ENCODE data around the gene INO80C.

The INO80C gene

DNA sequence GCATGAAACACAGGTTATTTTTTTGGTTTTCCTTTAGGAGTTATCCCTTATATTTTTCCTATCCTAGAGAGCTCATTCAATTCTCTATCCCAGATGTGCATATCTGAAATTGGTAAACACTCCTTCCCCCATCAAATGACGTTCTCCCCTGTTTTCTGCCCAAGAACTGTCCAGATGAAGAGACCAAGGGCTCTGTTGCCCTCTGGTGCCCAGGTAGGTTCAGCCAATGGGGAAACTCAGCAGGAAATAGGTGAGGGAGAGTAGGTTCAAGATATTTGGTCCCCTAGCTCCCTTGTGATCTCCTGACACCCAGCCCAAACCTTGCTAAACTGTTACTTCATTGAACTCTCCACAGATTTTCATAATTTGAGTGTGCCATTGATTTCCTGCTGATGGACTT is 14.1 kb upstream of the INO80C start:
- no peaks in the 10 kb centered on the region for H3K36me3 ChIP-seq (ENCODE audit: control insufficient read depth, insufficient read depth, low read length)
- H2AFZ ChIP-seq, result peak overlapping the region; percentile 5
- TF ChIP-seq, protein P1, sequence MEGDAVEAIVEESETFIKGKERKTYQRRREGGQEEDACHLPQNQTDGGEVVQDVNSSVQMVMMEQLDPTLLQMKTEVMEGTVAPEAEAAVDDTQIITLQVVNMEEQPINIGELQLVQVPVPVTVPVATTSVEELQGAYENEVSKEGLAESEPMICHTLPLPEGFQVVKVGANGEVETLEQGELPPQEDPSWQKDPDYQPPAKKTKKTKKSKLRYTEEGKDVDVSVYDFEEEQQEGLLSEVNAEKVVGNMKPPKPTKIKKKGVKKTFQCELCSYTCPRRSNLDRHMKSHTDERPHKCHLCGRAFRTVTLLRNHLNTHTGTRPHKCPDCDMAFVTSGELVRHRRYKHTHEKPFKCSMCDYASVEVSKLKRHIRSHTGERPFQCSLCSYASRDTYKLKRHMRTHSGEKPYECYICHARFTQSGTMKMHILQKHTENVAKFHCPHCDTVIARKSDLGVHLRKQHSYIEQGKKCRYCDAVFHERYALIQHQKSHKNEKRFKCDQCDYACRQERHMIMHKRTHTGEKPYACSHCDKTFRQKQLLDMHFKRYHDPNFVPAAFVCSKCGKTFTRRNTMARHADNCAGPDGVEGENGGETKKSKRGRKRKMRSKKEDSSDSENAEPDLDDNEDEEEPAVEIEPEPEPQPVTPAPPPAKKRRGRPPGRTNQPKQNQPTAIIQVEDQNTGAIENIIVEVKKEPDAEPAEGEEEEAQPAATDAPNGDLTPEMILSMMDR (IDR thresholded peaks at IDR 0.05), result peak; percentile 22
- no peak overlapping the region for H3K27ac ChIP-seq
- no peaks in the 10 kb centered on the region for H3K9me3 ChIP-seq (ENCODE audit: control insufficient read depth, low read length)
- no peak overlapping the region for H3K4me2 ChIP-seq (ENCODE audit: low read length)
- no peaks in the 10 kb centered on the region for H3K4me1 ChIP-seq
- no peaks in the 10 kb centered on the region for H3K79me2 ChIP-seq
- no peak overlapping the region for H3K9ac ChIP-seq
- H3K4me3 ChIP-seq (ENCODE audit: low read depth, low read length), result no peak overlapping the region
- no peaks in the 10 kb centered on the region for H3K27me3 ChIP-seq (ENCODE audit: control insufficient read depth, insufficient read depth, low read length)

DNA sequence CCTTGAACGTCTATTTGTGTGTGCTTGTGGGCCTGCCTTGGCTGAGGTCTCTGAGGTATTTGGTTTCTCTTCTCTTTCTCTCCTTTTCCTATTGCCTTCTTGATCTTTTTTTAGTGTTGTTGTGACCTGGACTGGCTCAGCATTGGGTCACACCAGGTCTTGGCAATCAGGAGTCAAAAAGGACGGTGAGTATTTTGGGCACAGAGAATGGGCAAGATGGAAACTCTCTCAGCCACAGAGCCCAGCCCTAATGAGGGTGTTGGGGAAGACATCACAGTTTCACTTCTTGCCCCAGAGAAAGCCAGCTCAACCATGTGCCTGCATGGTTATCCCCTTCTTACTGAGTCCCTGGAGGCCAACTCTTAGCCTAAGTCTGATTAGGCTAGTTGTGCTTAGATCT is 13.7 kb upstream of the INO80C start:
- no peak overlapping the region for H3K9ac ChIP-seq
- H3K4me1 ChIP-seq, result no peaks in the 10 kb centered on the region
- H3K79me2 ChIP-seq, result no peaks in the 10 kb centered on the region
- no peaks in the 10 kb centered on the region for H3K27me3 ChIP-seq (ENCODE audit: control insufficient read depth, insufficient read depth, low read length)
- H3K36me3 ChIP-seq (ENCODE audit: control insufficient read depth, insufficient read depth, low read length), result no peaks in the 10 kb centered on the region
- H3K27ac ChIP-seq, result no peak overlapping the region
- H3K9me3 ChIP-seq (ENCODE audit: control insufficient read depth, low read length), result no peaks in the 10 kb centered on the region
- TF ChIP-seq, protein P1 (IDR thresholded peaks at IDR 0.05), result no peak
- H2AFZ ChIP-seq, result no peak overlapping the region
- no peak overlapping the region for H3K4me2 ChIP-seq (ENCODE audit: low read length)
- H3K4me3 ChIP-seq (ENCODE audit: low read depth, low read length), result no peak overlapping the region

DNA sequence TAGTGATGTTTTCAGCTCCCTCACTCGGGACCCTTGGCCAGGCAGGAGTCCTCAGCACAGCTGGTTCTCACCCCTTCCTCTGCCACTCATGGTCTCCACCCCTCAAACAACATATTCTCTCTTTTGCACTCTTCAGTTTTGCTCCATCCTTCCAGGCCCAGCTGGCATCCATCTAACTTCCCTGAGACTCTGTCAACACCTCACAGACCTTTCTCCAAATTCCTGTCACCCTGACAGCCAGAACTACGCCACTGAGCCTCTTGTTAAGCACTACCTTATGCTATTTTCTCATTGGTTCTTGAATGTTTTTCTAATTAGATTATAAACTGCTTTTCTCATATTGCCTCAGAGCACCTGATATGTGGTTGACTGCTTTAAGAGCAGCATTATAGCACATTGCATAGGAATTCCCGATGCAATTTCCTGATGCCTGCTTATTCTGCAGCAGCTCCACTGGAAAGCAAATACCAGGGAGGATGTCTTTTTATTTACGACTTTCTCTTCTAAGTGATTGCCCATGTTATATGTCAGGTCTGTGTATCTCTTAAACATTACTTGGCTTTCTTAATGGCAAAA is 12.4 kb upstream of the INO80C start:
- Histone ChIP-seq H2AFZ (no peak overlapping the region), H3K4me2 (ENCODE audit: low read length) (no peak overlapping the region), H3K79me2 (no peaks in the 10 kb centered on the region), H3K36me3 (ENCODE audit: control insufficient read depth, insufficient read depth, low read length) (no peaks in the 10 kb centered on the region), H3K9me3 (ENCODE audit: control insufficient read depth, low read length) (no peaks in the 10 kb centered on the region), H3K4me3 (ENCODE audit: low read depth, low read length) (no peak overlapping the region), H3K27me3 (ENCODE audit: control insufficient read depth, insufficient read depth, low read length) (no peaks in the 10 kb centered on the region), H3K9ac (no peak overlapping the region), H3K4me1 (no peaks in the 10 kb centered on the region), H3K27ac (no peak overlapping the region)
- TF ChIP-seq, protein P1 (IDR thresholded peaks at IDR 0.05), result no peak

DNA sequence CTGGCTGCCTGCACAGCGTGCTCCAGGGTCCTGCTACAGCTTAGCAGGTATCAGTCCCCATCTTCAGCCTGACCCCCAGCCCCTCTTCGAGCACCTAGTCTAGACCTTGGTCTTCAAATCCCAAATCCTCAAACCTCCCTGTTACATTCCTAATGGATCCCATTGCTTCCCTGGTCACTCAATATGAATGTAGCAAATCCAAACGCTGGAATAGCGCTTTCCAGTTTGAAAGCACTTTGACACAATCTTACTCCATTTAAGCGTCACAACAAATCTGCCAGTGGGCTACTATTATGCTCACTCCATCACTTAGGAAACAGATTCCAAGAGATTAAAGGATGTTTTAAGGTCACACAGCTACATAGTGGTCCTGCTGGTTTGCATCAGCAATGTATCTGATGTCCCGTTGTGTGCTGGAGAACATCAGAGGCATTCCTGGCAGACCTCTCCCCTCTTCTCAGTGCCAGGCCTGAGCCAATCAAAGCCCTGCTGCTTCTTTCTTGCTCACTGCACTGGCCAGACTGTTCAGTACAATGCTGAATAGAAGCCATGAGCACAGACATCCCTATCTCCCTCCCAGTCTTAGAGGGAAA is 11.1 kb upstream of the INO80C start:
- H3K79me2 ChIP-seq, result no peaks in the 10 kb centered on the region
- no peaks in the 10 kb centered on the region for H3K9me3 ChIP-seq (ENCODE audit: control insufficient read depth, low read length)
- no peaks in the 10 kb centered on the region for H3K36me3 ChIP-seq (ENCODE audit: control insufficient read depth, insufficient read depth, low read length)
- no peak overlapping the region for H3K27ac ChIP-seq
- no peaks in the 10 kb centered on the region for H3K27me3 ChIP-seq (ENCODE audit: control insufficient read depth, insufficient read depth, low read length)
- H2AFZ ChIP-seq, result no peak overlapping the region
- H3K9ac ChIP-seq, result no peak overlapping the region
- H3K4me2 ChIP-seq (ENCODE audit: low read length), result no peak overlapping the region
- no peaks in the 10 kb centered on the region for H3K4me1 ChIP-seq
- TF ChIP-seq, protein P1 (IDR thresholded peaks at IDR 0.05), result no peak
- H3K4me3 ChIP-seq (ENCODE audit: low read depth, low read length), result no peak overlapping the region

DNA sequence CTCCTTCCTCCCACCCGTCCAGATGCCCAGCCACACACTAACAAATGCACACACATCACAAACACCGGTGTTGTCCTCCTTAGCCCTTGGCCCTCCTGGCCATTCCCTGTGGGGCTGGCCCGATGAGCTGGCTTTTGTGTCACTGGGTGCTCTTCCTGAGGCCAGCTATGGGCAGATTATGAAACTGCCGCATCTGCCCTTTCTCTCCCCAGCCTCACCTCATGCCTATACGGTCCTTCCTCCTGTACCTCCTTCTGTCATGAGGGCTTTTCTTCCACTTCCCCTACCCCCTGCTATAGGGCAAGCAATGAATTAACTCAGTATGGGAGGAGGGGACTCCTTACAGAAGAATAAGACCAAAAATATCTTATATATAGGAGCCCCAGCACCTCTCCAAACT is 10.3 kb upstream of the INO80C start:
- no peaks in the 10 kb centered on the region for H3K4me1 ChIP-seq
- H3K79me2 ChIP-seq, result no peaks in the 10 kb centered on the region
- no peaks in the 10 kb centered on the region for H3K9me3 ChIP-seq (ENCODE audit: control insufficient read depth, low read length)
- H3K4me2 ChIP-seq (ENCODE audit: low read length), result no peak overlapping the region
- no peak overlapping the region for H3K4me3 ChIP-seq (ENCODE audit: low read depth, low read length)
- TF ChIP-seq, protein P1 (IDR thresholded peaks at IDR 0.05), result no peak
- no peaks in the 10 kb centered on the region for H3K36me3 ChIP-seq (ENCODE audit: control insufficient read depth, insufficient read depth, low read length)
- H2AFZ ChIP-seq, result peak overlapping the region; percentile 15
- no peak overlapping the region for H3K9ac ChIP-seq
- H3K27me3 ChIP-seq (ENCODE audit: control insufficient read depth, insufficient read depth, low read length), result no peaks in the 10 kb centered on the region
- no peak overlapping the region for H3K27ac ChIP-seq

Data from parathyroid adenoma (tissue), 2 donors.